ENCODE results near the gene ZNF80. TPM values are rescaled to one million over a fixed set of nuclear protein-coding genes. Genes with fewer than 3 reads are reported as not detected.

ZNF80 gene
- total RNA-seq, 2 donors from 2014 or later, result not detected

GRCh38 chr3:114253505-114253904 lies 16.1 kb upstream of the ZNF80 start:
- H3K27me3 Mint-ChIP-seq (ENCODE audit: insufficient read depth), result no peaks in the 10 kb centered on the region
- no peaks in the 10 kb centered on the region for H3K36me3 Mint-ChIP-seq (ENCODE audit: low read depth)
- Histone ChIP-seq H3K4me3 (ENCODE audit: low read length) (no peak overlapping the region), H3K27ac (ENCODE audit: low read depth, low read length) (no peak overlapping the region), H3K9ac (ENCODE audit: extremely low read depth, low read length, poor library complexity, severe bottlenecking) (no peak overlapping the region), H3K4me1 (ENCODE audit: control insufficient read depth, insufficient read depth, low read length) (no peaks in the 10 kb centered on the region), H3K27me3 (ENCODE audit: control insufficient read depth, insufficient read depth, low read length, poor library complexity, severe bottlenecking) (no peaks in the 10 kb centered on the region), H3K9me3 (ENCODE audit: control insufficient read depth, low read length) (no peaks in the 10 kb centered on the region), H3K36me3 (ENCODE audit: control insufficient read depth, insufficient read depth, low read length) (no peaks in the 10 kb centered on the region)
- TF ChIP-seq CTCF (conservative IDR thresholded peaks at IDR 0.05), result no peak
- no peak overlapping the region for H3K27ac Mint-ChIP-seq
- H3K4me3 Mint-ChIP-seq, result no peak overlapping the region
- peaks cover 10% of the 10 kb centered on the region for H3K9me3 Mint-ChIP-seq
- H3K4me1 Mint-ChIP-seq, result peaks cover 4% of the 10 kb centered on the region
- WGBS, 2 experiments (ENCODE audit: insufficient coverage in 1 of 2, insufficient read length in 1 of 2), result 88 to 100% methylated on average over 1 of the region's 1 CpG
- no peak for DNase-seq

GRCh38 chr3:114252954-114253353 lies 15.6 kb upstream of the ZNF80 start:
- Histone ChIP-seq H3K9me3 (ENCODE audit: control insufficient read depth, low read length) (no peaks in the 10 kb centered on the region), H3K4me3 (ENCODE audit: low read length) (no peak overlapping the region), H3K27ac (ENCODE audit: low read depth, low read length) (no peak overlapping the region), H3K36me3 (ENCODE audit: control insufficient read depth, insufficient read depth, low read length) (no peaks in the 10 kb centered on the region), H3K9ac (ENCODE audit: extremely low read depth, low read length, poor library complexity, severe bottlenecking) (no peak overlapping the region), H3K27me3 (ENCODE audit: control insufficient read depth, insufficient read depth, low read length, poor library complexity, severe bottlenecking) (no peaks in the 10 kb centered on the region), H3K4me1 (ENCODE audit: control insufficient read depth, insufficient read depth, low read length) (no peaks in the 10 kb centered on the region)
- Mint-ChIP-seq H3K27me3 (ENCODE audit: insufficient read depth) (no peaks in the 10 kb centered on the region), H3K36me3 (ENCODE audit: low read depth) (no peaks in the 10 kb centered on the region), H3K4me3 (no peak overlapping the region), H3K4me1 (peaks cover 4% of the 10 kb centered on the region), H3K27ac (no peak overlapping the region), H3K9me3 (peaks cover 6% of the 10 kb centered on the region)
- no peak for TF ChIP-seq CTCF (conservative IDR thresholded peaks at IDR 0.05)
- WGBS, 2 experiments (ENCODE audit: insufficient coverage in 1 of 2, insufficient read length in 1 of 2), result 40% methylated on average over 1 of the region's 1 CpG; no CpG with 5 or more reads in 1 of the 2 experiments
- DNase-seq, result no peak

- H3K4me3 Mint-ChIP-seq, result no peak overlapping the region
- TF ChIP-seq CTCF (conservative IDR thresholded peaks at IDR 0.05), result no peak
- Histone ChIP-seq H3K4me3 (ENCODE audit: low read length) (no peak overlapping the region), H3K27ac (ENCODE audit: low read depth, low read length) (no peak overlapping the region), H3K27me3 (ENCODE audit: control insufficient read depth, insufficient read depth, low read length, poor library complexity, severe bottlenecking) (no peaks in the 10 kb centered on the region), H3K9me3 (ENCODE audit: control insufficient read depth, low read length) (no peaks in the 10 kb centered on the region), H3K9ac (ENCODE audit: extremely low read depth, low read length, poor library complexity, severe bottlenecking) (no peak overlapping the region), H3K36me3 (ENCODE audit: control insufficient read depth, insufficient read depth, low read length) (no peaks in the 10 kb centered on the region), H3K4me1 (ENCODE audit: control insufficient read depth, insufficient read depth, low read length) (no peaks in the 10 kb centered on the region)
- H3K9me3 Mint-ChIP-seq, result peaks cover 23% of the 10 kb centered on the region
- no peaks in the 10 kb centered on the region for H3K36me3 Mint-ChIP-seq (ENCODE audit: low read depth)
- no peaks in the 10 kb centered on the region for H3K4me1 Mint-ChIP-seq
- no peak overlapping the region for H3K27ac Mint-ChIP-seq
- no peak for DNase-seq
- H3K27me3 Mint-ChIP-seq (ENCODE audit: insufficient read depth), result no peaks in the 10 kb centered on the region
Measured at GRCh38 chr3:114242947-114243346, 5.6 kb upstream of the ZNF80 start.
